Activated gamma-delta T cell (primary cell): ENCODE measurements around the gene PITPNB.

Source experiments
- DNase-seq: peaks from one replicate; lab custom pipeline; 2025; lab: John Stamatoyannopoulos, UW

The PITPNB gene

DNA sequence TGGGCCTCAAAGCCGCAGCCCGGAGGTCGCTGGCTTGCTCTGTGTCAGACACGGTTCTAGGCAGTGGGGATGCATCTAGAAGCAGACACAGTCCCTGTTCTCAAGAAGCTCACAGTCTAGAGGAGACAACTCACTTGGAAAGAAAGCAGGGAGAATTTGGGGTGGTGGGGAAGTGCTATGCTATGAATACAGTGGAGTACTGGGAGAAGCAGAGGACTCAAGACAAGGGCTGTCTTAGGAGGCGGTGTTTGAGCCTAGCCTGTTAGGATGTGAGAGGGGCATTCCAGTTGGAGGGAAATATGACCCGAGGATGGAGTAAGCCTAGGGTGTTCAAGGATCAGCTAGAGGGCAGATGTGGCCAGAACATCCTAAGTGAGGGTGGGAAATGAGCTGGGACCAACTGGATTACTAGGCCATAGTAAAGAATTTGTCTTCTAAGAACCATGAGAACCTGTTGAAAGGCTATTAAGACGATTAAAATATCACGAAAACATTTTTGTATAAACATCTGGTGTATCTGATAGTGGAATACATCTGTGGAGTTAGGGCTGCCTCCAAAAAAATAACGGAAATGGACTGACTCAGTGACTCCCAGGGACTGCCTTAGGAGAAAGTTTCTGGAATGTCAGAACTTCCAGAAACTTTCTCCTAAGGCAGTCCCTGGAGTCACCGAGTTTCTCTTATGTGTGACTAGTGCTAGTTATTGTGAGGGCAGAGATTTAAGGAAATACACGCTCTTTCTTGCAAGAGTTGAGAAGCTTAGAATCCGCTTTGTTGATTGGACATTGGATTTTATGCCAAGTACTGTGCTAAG is 1.1 kb upstream of the PITPNB start:
- no peak for DNase-seq

DNA sequence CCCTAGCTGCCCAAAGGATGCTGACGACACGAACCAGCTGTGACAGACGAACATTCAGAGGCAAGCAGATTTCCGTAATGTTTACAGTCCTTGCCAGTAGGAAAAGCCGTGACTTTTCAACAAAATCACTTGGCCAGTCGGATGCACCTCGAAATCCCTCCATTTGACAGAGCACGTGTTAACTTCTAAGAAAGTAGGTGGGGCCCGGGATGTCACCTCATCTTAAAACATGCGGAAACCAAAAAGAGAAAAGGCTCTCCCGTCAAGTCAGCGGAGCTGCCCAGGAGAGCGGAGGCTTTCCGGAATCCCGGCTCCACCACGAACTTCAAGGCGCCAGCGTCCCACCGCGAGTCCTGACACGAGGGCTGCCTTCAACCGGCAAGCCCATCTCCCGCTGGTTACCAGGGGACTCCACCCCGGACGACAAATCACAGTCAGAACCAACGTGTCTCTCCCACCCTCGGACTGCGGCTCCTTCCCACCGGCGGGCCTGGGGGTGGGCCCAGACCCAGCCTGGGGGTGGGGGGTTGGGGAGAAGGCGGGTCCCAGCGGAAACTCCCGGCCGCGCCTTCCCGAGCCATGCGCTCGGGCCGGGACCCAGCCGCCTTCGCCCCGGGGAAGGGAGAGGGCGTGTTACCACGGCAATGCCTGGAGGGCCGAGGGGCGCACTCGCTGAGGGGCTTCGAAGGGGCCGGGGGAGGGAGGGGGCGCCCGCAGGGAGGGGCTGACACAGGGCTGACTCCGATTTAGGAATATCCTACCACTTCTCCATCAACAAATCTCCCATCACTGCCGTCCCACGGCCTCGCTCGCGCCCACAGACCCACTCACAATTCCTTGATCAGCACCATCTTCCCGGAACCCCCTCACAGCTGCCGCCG is 475 bp downstream of the PITPNB start:
- DNase-seq = peak; percentile 47

DNA sequence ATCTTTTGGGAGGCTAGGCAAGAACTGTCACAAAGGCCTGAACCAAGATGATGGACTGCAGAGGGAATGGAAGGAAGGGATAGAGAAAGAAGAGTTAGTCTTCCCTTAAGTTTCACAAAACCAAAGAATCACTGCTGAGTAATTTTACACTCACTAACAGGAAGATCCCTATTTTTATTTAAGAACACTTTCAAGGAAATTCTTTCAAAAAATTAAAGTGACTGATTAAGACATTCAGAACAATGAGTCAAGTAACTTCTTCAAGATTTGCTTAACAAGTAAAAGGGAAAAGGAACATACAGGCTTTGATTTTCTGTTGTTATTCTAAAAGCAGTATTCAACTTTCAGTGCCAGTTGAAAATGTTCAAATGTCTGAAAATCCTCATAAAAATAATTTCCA is 3.1 kb downstream of the PITPNB start:
- no peak for DNase-seq

DNA sequence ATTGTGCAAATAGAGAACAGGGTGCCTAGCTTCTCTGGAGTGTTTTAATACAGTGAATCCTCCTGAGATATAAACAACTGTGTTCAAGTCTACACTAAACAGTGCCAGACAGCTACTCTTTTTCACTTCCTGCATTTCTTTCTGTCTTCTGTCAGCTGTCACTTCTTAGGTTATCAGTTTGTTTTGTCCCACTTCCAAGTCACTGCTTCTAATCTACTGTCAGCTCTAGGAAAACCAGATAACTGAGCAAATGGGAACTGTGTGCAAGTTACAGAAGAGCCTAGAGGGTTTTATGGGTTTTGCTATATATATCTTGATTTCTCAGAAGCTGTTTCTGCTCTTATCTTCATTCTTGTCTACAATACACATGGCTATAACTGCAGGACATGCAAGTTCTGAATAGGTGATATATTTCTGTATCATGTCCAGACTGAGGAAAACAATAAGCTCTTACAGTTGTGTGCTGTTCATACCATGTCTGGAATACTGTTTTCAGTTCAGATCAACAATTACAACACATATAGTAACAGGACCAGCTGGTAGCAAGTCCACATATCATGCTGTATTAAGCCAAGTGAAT is 5.8 kb downstream of the PITPNB start:
- DNase-seq = no peak

DNA sequence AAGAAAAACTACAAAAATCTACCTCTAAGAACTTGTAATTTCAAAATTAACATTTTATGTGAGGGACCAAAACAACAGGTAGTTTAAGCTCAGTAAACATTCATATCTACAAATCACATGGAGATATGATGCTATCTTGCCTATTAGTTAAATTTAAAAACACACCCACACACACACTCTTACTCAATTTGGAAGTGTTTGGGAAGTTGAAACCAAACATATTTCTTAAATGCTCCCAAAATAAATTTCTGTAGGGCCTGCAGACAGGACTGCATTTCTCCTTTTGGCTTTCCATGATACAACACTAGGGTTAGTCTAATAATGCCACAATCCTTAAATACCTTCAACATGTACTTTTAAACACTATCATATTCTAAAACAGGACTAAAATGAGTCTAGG is 7.0 kb downstream of the PITPNB start:
- DNase-seq = no peak

DNA sequence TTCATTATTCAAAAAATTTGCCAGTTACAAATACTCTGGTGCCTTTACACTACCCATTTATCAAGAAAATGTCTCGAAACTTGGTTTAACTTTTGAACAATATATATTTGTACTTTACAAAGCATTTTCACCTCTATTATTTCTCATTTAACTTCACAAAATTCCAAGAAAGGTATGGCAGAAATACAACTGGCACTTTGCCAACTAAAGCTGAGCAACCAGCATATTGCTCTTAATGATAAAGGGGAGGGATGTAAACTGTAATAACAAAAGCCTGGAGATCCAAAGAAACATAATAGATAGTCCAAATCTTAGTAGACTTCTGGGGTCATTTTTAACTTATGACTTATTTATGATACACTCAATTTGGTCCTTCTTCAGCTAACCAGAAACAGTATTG is 7.7 kb downstream of the PITPNB start:
- DNase-seq = no peak

DNA sequence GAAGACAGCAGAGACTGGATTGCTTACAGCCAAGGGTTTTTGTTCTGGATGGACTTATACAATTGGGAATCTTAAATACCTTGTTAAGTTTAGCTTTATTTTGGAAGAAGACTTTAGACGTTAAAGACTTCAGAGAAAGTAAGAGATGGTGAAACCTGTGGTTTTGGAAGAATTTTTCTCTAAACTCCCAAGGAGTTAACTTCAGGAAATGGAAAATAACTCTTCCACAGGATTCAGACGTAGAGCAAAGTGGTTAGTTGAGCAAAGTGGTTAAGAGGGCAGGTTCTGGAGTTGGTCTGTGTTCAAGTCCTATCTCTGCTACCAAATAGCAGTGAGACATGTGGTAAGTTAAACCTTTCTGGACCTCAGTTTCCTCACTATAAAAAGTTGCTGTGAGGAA is 12.8 kb downstream of the PITPNB start:
- DNase-seq = no peak

DNA sequence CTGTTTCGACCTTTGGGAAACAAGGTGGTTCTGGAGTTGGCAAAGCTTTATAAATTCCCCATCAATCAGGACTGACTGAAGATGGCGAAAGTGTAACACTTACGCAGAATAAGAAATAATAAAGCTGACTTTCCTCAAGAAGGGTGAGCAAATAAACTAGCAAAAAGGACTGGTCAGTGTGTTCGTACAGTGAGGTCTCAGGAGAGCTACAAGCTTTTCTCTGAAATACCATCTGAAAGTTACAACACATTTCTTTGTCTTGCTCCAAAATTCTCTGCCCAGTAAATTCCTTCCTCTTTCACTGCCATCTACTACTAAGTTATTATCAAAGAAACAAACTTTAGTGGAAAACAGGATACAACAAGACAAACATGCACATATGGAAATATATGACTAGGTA is 13.4 kb downstream of the PITPNB start:
- no peak for DNase-seq

DNA sequence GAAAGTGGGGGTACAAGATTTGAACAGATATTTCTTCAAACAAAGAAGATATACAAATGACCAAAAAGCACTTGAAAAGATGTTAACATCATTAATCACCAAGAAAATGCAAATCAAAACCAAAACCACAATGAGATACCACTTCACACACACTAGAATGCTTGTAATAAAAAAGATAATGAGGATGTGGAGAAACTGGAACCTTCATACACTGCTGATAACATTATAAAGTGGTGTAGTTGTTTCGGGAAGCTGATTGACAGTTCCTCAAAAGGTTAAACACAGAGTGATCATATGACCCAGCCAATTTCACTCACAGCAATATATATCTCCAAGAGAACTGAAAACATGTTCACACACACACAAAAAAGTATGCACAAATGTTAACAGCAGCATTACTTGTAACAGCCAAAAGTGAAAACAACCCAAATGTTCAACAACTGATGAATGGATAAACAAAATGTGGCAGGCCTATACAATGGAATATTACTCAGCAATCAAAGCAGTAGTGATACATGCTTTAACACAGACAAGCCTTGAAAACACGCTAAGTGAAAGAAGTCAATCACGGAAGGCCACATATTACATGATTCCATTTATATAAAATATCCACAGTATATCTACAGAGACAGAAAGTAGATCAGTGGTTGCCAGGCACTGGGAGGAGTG is 15.1 kb downstream of the PITPNB start:
- no peak for DNase-seq

DNA sequence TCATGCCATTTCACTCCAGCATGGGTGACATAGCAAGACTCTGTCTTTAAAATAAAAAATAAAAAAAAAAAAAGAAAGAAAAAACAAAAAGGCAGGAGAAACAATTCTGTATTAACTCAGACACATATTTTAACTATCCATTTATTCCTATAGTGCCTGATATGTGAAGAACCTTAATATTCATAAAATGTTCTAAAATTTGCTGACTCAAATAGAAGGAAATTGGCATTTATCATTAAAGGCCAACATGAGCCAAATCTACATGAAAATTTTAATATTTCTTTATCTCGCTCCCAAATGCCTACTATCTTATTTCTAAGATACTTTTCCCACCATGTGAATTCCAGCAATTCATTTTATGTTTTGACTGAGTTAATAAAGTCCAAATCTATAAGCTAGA is 18.9 kb downstream of the PITPNB start:
- no peak for DNase-seq

DNA sequence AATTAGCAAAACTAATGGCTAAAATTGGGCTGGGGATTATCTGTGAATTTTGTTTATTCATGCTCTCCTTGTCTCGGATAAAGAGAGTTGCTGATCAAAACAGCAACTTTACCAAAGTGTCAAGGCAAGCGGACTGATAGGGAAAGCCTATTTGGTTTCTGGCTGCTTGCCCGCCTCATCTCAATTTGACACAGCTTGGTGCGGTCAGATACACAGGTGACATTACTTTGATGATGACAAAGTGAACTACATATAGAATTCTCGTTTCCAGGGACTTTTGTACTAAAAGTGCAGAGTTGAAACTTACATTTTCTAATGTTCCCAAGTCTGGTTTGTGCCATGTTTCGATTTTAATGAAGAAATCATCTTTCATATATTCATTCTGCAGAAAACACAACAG is 22.8 kb downstream of the PITPNB start:
- DNase-seq = no peak

DNA sequence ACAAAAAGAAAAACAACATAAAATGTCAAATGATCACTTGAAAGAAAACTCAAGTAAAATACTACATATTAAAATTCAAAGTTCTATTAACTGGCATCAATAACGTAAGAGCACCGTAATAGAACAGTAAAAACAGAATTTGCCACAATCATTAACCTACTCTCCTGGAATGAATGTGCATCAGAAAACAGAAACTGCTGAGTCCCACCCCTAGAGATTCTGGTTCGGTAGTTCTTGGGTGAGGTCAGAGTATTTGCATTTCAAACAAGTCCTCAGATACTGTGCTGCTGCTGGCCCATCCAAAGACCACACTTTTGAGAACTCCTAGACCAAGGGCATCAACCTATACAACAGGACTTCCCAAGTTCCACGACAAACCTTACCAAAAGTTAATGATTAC is 23.5 kb downstream of the PITPNB start:
- DNase-seq = no peak

DNA sequence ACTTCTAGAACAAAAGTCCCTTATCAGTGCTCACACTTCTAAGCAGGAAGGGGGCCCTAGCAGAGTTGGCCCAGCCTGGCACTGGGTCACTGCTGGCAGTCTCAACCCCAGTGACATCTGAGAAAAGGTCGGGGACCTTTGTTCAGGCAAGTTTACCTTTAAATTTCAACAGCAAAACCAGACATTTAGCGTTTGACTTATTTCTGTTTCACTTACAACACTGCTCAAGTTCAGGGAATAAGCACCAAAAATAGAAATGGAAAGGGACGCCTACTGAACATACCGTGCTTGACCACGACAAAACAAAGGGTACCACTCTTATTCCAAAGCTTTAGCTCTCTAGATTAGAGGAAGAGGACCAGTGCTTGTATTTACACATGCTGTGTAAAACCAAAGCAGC is 26.2 kb downstream of the PITPNB start:
- no peak for DNase-seq

DNA sequence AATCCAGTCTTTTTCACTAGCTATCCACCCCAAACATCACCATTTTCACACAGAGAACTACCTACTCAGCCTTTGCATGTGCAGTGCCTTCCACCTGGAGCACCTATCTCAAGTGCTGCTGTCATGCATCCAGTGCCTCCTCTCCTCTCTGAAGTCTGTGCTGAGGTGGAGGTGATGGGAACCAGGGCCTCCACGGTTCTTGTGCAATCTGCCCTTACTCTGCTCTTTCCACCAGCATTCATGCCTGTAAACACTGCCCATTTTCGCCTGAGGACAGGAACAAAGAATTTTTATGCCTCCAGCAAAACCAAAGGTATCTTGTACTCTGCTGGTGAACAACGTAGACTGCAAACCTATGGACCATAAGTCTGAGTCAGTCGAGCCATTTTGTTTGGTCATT is 27.0 kb downstream of the PITPNB start:
- no peak for DNase-seq

DNA sequence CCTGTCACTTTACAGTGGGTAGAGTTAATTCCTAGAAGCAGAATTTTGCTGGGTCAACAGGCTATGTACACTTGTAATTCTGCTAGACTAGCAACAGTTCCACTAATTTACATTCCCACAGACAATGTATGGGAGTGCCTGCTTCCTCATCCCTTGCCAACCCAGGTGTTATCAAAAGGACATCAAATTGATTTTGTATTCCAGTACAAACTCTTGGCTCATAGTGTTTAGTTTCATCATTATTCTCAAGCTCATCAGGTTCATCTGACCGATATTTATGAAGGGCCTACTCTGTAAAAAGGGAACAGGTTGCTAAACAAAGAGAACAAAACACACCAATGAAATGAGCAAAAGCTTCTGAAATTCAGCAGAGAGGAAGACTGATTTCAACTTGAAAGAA is 30.7 kb downstream of the PITPNB start:
- DNase-seq = no peak

DNA sequence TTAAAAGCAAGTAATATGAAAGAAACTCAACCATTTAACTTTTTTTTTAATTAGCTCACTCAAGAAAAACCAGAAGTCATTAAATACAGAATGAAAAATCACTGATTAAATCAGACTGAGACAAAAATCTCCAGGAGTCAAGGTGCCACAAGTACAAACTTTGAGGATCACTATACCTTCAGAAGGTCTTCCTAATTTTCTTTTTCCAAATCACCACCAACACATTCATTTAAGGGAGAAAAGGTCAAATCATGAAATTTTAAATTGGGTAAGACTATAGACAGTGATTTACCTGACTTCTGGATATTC is 32.3 kb downstream of the PITPNB start:
- no peak for DNase-seq

DNA sequence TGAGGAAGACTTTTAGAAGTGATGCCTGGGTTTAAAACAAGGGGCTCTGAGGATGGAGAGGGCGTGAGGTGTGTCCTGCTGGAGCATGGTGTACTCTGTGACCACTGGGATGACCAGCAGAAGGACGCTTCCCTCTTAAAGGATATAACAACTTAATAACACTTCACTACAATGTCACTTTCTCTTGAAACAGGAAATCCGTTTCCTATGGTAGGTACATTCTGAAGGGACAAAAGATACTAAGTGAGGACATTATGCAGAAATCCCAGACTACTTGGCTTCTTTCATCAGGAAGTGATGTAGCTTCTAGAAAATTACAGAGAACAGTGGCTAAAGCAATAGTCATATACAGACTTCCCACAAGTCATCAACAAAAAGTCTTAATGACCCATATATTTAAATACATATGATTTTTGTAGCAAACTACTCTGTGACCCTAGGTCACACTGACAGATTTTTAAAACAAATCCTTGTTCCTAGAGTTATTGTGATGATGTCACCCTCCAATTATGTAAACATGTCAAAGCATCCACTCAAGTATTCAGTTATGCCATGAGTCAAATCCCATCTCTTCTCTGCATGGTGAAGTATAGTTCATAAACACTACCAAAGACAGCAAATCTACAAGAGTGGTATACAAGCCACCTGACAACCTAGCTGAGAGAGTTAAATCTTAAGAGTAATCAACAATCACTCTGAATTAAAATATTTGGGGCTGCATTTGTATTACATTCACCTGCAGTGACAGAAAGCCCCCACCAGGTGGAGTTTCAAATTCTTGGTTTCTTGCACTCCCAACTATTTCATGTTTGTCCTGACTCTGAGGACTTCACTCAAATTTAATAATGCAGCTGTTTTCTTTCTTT is 32.8 kb downstream of the PITPNB start:
- DNase-seq = no peak

DNA sequence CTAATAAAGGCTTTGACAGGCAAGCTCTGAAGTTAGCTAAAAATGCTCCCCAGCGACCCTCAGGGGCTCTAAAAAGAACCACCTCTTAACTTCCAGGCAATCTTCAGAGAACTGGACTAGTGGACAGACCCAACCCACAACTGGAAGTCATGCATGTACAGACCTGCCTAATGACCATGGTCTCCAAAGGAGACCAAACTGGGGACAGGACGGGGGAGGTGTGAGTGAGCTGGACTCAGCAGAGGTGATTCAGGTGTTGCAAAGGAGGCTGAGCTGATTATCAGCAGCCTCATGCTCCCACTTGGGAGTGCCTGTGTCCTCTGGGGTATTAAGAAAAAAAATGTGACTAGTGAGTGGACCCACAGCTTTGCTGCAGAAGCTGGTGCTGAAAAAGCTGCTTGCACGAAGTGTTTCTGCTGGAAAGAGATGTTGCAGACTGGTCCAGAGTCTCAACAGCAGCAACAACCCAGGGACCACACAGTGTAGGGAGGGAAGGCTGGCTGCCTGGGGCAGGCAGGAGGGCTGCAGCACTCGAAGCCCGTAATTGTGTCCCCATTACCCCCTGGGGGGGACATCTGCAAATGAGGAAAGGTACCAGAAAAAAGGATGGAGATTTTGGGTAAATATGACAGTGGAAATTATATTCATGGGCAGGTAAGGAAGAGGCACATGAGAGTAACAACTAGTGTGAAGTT is 35.3 kb downstream of the PITPNB start:
- DNase-seq = no peak

DNA sequence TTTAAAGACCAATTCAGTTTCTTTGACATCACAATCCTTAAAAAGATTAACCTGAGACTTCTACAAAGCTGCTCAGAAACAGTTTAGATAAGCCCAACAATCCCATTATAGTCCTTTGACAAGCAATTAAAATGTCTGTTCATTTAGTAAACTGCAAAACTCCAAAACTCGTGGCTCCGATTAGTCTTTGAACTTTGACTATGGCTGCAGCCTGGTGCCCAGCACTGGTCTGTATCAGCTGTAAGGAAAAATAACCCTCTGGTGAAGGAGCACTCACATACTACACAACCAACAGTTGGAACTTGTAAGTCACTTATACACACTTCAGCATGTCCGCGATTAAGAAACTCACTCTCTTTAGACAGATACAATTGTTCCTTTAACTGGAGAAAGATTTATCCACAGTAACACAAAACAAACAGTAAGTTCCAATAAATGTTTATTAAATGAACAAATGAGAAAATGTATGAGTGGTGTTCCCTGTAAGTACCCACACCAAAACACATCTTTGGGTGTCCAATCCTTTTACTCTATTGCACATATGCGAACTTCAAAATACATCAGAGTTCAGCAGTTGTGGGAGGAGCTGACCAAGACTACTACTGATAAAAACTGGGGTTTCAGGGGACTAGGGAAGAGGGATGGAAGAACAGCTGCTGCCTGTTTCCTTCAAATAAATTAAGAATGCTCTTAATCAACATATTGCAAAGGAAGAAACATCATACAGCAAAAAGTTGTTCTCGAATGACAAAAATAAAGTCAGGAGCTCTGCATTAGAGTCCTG is 36.4 kb downstream of the PITPNB start:
- no peak for DNase-seq

DNA sequence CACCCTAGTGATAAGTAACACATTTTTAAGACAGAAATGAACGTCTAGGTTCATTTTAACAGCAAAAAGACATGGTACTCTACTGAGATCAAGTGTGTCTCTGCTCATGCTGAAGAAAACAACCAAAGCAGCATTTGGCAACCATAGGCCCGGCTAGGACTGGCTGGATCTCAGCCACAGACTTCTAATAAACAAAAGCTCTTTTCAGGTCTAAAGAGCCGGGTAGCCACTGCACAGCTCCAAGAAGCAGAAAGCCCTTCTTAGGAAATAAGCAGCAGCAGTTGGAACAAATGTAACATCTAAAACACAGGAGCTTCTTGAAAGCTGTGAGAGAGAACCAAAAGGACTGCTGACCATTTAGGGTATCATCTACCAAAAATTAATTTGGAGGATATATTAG is 37.6 kb downstream of the PITPNB start:
- no peak for DNase-seq
